Stimulated activated CD4-positive, alpha-beta T cell treated with anti-CD3 and anti-CD28 coated beads, Interleukin-12 subunit alpha, Interleukin-12 subunit beta, amount 100 ng/mL, for 4 hours (primary cell): ENCODE measurements around the gene HEATR5A.
"Not testable (repeated sequence)": the region's sequence is repeated elsewhere in the genome, so short reads cannot be mapped to it uniquely, and the experiment has no call there.

ENCODE experiments used
- DNase-seq: peaks from one replicate; pipeline ENCODE4 v3.0.0-alpha.2; 2020

Gene HEATR5A

DNA sequence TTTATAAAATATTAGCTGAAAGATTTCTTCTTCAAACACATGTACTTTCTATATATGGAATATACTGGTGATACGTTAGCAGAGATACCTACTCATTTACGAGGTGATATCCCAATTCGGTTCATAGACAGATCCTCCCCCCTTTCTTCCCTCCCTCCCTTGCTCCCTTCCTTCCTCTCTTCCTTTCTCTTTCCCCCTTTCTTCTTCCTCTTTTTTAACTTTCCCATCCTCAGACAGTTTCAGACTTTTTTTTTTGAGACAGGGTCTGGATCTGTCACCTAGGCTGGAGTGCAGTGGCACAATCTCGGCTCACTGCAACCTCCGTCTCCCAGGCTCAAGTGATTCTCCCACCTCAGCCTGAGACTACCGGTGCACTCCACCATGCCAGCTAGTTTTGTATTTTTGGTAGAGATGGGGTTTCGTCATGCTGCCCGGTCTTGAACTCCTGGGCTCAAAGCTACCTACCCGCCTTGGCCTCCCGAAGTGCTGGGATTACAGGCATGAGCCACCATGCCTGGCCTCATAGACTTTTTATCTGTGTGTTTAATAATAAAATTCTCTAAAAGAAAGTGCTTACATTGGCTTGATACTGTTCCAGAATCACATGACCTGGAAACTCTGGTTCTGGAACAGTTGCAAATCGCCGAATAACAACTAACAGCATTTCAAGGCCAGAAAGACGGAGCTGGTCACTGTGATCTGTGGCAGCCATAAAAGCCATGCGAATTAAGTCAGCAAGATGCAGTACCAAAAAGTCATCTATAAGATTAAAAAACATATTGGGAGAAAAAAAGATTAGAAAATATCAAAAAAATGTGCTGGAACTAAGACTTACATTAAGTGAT is 99.2 kb downstream of the HEATR5A start:
- DNase-seq: no peak

DNA sequence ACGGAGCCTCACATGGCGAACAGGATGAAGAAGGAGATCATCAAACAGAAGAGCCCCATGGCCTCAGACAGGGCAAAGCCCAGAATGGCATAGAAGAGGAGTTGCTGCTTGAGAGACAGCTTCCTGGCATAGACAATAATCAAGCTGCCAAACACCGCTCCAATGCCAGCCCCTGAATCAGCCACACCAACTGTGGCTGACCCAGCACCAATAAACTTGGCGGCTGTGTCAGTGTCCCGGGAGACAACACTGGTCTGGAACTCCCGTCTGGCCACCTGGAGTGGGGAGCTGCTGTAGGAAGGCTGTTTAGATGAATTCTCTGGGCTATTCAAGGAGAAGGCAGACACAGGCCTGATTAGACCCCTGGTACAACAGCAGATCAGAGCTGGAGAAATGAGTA is 100.1 kb downstream of the HEATR5A start:
- no peak for DNase-seq

DNA sequence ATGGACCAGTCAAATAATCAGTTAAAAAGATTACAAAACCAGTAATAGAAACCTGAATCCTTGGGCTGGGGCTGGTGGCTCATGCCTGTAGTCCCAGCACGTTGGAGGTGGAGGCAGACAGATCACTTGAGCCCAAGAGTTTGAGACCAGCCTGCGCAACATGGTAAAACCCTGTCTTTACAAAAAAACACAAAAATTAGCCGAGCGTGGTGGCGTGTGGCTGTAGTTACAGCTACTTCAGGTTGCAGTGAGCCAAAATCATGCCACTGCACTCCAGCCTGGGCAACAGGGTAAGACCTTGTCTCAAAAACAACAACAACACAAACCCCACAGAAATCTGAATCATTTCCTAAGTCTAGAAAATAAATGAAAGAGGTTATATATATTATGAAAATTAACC is 100.6 kb downstream of the HEATR5A start:
- DNase-seq: no peak

DNA sequence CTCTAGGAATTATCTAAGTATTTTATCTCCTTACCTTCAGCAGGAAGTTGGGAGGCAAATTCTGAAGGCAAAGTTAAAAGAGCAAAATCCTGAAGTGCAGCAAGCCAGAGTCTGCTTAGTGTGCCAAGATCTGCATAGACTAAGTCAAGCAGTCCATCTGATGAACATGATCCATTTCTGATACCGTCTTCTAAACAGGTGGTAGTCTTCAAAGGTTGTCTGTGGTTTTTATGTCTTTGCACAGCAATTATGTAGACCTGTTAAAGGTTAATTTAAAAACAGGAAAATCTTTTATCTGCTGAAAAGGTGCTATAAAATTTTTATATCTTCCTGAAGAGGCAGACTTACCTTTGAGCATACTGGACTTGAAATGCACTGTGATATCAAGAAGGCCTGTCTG is 107.4 kb downstream of the HEATR5A start:
- DNase-seq: no peak

DNA sequence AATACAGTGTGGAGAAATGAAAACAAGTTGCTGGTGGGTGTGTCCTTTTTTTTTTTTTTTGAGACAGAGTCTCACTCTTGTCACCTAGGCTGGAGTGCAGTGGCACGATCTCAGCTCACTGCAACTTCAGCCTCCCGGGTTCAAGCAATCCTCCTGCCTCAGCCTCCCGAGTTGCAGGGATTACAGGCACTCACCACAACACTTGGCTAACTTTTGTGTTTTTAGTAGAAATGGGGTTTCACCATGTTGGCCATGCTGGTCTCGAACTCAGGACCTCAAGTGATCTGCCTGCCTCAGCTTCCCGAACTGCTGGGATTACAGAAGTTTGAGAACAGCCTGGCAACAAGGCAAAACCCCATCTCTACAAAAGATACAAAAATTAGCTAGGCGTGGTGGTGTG is 108.0 kb downstream of the HEATR5A start:
- not testable (repeated sequence) for DNase-seq

DNA sequence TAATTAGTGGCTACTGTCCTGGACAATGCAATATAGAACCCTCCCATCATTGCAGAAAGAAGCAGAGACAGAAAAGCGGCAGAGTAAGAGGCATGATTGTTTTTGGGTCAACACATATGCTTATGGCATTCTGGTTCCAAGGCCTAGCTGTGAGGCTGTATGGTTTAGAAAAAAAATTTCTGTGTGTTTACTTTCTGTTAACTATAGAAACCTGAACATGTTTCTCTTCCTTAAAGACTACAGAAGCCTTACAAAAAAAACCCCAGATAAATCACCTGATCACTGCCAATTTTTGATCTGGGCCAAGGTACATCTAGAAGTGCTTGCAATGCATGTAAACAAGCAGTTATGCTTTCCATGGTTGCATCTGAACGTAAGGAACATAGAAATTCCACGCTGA is 112.7 kb downstream of the HEATR5A start:
- no peak for DNase-seq

DNA sequence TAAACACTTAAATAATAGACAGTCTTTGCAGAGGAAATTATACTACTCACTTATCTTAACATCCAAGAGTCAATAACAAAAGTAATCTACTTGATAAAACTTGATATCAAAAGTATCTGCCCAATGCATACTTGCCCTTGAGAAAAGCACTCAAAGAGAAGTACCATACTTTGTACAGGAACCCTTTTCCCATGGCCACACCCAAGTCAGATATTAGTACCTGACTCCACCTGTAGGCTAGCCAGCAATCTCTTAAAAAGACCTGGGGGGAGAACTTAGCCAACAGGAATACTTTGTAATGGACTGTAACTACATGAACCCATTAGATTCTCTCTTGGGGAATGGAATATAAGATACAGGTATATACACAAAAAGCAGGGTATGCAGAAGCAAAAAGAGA is 113.2 kb downstream of the HEATR5A start:
- DNase-seq: no peak

DNA sequence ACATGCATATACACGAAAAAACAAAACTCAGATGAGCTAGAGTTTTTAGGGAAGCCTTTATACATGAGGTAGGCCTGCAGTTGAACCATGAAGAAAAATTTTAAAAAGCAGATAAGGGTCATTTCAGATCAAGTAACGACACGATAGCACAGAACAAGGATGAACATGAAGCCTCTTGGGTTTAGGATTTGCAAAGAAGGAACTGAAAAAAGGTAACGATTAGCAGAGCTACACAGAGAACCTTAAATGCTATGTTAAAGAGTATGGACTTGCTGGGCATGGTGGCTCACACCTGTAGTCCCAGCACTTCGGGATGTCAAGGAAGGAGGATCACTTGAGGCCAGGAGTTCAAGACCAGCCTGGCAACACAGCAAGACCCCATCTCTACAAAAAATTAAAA is 116.7 kb downstream of the HEATR5A start:
- DNase-seq: no peak

DNA sequence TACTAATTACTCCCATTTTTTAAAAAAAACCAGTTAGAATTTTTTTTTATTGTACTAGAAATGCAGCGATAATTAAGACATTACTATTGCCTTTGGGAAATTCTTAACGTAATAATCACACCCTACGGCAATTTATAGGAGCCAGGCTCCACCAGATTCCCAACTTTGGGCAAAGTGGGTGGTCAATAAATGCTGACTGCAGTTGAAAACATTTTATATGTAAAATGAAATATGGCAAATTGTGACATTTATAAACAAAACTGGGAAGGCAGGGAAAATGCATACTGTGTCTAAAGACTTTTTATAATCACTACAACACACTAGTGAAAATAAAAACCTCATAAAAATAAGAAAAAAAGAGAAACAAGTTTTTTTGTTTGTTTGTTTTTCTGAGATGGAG is 119.5 kb downstream of the HEATR5A start:
- DNase-seq: no peak

DNA sequence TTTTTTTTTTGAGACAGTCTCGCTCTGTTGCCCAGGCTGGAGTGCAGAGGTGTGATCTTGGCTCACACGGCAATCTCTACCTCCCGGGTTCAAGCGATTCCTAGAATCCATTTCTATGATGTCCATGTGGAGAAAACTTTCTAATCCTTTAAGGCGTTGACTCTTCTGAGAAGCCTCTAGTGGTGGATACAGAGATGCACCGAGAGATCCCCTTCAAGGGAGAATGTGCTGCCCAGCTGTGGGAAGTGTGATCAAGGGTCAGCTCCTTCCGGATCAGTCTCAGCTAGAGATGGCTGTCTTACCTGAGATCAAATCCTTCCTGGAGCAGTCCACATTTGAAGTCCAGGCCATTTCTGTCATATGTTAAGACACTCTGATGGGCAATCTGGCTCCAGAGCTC is 120.1 kb downstream of the HEATR5A start:
- DNase-seq: no peak

DNA sequence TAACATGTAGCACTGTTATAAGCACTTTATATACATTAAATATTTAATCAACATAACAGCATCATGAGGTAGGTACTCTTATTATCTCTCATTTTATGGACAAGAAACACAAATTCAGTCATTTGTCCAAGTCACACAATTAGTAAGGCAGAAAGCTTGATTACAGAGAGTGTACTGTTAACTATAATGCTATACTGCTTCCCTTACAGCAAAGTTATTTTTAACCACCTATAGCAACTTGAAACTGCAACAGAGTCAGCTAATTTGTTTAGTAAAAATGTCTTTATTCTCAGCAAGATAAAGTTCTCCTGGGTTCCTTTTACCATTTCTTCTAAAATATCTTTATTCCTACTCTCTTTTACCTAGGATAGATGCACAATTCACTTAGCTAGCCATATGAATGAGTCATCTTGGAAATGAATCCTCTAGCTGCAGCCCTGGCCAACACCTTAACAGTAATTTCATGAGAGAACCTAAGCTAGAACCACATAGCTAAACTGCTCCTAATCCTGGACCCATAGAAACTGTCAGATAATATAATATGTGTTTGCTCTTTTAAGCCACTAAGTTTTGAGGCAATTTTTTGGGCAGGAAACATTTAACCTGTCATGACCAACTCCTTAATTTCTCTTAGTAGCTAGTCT is 122.5 kb downstream of the HEATR5A start:
- DNase-seq: no peak

DNA sequence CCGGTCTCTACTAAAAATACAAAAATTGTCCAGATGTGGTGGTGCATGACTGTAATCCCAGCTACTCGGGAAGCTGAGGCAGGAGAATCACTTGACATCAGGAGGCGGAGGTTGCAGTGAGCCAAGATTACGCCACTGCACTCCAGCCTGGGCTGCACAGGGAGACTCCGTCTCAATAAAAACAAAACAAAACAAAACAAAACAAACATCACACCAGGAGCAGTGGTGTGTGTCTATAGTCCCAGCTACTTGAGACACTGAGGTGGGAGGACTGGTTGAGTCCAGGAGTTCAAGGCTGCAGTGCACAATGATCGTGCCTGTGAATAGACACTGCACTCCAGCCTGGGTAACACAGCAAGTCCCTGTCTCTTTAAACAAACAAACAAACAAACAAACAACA is 123.2 kb downstream of the HEATR5A start:
- no peak for DNase-seq

DNA sequence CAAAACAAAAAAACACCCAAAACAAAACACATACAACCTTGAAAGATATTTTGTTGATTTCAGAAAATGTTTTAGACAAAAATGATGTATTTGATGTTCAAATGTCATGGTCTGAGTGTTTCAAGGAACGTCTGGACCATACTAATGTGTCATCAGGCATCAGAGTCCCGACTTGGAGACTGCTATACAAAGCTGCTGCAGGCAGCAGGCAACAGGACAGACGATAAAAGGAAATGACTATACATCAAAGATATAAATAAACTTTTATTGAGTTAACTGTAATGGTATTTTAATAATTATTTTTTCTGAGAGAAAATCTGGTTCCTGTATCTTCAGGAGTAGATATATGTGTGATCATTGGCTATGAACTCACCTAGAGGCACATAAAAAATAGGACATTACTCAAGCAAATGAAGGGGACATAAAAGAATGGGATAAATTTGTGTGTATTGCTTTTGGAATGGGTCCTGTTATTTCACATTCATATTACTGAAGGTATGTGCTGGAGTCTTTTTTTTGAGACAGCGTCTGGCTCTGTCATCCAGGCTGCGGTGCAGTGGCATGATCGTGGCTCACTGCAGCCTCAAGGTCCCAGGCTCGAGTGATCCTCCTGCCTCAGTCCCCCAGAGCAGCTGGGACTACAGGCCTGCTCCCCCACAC is 125.5 kb downstream of the HEATR5A start:
- DNase-seq: no peak

DNA sequence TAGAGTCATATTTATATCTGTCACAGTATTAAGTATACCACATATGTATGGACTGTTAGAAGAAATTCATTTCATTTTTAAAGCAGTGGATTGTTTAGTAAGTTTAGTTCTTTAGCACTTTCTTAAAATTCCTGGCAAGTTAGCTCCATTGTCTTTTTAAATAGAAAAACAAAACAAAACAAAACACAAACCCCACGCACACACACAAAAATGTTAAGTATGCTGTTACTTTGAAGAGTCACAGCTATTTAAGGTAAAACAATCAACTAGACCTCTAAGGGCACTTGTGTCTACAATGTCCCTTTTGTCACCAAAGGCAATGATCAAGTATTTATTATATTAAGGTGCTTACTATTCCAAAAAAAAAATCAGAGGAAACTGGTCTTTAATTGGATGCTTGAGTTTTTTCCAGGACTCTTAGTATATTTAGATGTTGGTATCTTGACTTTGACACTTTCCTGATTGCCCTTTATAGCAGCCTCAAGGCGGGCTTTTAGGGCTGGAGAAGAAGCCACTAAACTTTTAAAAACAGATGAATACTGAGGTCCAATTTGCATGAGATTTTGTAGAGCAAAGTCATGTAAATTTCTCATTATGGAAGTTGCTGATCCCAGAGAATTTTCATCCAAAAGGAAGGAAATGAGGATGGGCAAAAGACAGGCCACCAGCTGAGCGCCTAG is 127.3 kb downstream of the HEATR5A start:
- DNase-seq: no peak

DNA sequence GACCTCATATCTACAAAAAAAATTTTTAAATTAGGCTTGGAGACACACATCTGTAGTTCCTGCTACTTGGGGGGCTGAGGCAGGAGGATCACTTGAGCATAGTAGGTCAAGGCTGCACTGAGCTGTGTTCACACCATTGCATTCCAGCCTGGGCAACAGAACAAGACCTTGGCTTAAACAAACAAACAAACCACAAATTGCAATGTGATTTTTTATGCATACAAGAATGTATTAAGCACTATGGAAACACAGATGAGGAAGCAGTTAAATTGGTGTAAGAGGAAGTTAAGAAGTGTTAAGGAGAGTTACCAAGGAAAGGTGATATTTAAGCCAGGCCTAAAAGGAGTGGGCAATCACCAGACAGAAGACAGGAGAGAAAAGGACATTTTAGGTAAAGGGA is 129.1 kb downstream of the HEATR5A start:
- no peak for DNase-seq

DNA sequence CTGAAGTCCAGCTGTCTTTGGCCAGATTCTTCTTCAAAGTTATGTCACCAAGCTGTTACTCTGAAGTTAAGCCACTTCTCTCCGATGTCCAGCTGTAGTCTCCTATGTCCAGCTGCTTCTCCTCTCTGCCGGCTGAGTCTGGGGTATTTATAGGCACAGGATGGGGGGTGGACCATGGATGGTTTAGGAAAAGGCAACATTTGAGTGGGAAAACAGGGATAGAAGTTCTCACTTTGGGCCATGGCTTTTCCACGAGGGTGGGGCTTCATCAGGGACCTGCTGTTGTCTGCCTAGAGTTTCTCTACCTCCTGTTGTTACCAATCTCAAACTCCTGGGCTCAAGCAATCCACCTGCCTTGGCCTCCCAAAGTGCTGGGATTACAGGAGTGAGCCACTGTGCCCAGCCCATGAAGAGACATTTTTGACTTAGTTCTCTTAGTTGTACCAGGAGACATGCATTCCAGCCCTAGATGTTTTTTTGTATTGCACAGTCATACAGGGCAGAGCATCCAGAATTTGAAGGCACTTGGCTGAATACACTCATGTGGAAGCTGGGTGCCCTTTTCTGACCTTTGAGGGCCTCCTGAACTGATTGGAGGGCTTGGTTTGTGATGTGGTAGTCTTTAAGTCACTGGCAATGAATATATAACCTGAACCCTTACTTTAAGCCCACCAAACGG is 132.9 kb downstream of the HEATR5A start:
- no peak for DNase-seq

DNA sequence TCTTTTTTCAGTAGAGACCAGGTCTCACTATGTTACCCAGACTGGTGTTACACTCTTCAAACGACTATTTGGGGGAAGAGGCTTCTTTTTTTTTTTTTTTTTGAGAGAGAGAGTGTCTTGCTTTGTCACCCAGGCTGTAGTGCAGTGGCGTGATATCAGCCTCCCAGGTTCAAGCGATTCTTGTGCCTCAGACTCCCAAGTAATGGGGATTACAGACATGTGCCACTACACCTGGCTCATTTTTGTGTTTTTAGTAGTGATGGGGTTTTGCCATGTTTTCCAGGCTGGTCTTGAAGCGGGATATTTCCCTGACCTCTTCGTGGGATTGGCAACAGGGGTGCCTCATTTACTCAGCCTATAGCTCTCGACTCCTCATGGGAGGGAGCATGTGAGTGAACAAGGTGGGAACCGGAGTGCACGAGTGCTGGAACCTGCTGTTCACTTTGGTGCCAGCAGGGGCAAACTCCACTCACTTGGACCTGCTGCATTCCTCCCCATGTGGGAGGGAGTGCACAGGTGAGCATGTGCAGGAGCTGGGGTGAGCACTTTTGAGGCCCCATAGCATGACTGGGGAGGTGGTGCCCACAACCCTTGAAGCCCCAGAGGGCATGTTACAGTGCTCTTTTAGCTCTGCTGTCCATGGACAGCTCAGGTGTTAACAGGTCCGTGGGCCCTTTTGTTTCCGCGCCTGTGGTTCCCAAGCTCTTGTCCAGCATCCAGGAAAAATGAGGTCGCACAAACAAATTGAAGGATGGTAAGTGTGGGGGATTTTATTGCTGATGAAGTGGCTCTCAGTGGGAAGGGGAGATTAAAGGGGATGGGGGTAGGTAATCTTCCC is 133.7 kb downstream of the HEATR5A start:
- no peak for DNase-seq

DNA sequence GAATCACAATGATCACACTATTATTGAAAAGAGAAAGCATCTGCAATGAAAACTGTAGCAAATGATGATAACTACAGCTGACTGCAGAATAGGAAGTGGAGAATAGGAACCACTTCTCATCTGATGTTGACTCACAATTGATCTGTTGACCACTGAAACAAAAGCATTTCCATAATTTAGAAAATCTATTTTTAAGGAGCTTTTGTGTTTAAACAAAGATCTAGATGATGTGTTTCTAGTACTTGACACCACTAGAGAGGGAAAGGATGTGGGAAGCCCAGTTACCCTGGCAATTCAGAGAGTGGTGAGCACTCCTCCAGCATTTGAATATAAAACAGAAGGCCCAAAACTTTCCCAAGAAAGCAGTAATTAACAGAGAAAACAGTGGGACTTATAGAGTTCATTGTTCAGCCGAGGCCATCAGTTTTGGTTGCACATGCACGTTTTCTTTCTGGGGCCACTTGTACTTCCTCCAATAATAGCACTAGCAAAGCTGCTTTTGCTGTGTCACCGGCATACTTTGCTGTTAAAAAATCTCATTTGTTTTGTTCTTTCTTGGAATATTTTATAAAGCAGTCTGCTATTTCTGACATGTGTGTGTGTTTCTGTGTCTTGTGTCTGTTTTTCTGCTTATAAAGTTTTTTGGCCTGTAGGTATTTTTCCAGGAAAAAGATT is 136.6 kb downstream of the HEATR5A start:
- DNase-seq: no peak

DNA sequence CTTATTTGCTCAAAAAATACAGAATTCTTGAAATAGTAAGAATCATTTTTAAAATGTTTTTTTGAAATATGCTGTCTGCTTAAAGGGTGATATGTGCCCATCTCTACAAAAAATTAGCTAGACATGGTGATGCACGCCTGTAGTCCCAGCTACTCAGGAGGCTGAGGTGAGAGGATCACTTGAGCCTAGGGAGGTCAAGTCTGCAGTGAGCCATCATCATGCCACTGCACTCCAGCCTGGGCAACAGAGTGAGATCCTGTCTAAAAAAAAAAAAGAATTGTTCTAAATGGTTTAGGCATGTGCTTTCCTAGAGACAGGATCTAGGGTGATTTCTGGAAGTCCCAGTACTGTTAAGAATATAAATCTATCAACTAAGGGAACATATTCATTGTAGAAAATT is 137.2 kb downstream of the HEATR5A start:
- no peak for DNase-seq

DNA sequence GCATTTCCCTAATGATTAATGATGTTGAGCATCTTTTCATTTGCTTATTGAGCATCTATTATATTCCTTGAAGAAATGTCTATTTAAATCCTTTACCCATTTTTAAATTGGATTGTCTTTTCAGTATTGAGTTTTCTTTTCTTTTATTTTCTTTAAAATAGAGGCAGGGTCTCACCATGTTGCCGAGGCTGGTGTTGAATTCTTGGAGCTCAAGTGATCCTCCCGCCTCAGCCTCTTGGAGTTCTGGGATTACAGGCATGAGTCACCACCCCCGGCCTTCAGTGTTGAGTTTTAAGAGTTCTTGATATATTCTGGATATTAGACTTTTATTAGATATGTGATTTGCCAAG is 139.5 kb downstream of the HEATR5A start:
- DNase-seq: no peak

DNA sequence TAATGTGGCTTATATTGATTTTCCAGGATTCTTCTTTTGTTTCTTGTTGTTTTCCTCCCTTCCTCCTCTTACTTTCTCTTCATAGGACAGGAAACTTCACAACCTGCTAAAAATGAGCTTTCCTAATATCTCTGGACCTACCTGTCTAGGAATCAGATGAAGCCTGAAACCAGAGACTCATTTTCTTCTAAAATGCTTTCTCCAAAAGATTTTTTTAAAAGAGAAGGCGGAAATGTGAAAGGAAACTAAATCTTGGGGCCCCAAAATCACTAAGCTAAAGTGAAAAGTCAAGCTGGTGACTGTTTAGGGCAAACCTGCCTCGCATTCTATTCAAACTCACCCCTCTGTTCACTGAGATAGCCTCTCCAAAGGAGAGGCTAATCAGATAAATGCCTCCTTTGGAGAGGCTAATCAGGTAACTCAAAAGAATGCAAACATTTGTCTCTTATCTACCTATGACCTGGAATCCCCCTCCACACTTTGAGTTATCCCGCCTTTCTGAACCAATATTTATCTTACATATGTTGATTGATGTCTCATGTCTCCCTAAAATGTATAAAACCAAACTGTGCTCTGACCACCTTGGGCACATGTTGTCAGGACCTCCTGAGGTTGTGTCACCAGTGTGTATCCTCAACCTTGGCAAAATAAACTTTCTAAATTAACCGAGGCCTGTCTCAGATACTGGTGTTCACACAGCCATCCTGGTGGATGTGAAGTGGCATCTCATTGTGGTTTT is 140.0 kb downstream of the HEATR5A start:
- DNase-seq: no peak
